AG04449 (cell line): ENCODE results near the gene NPY4R2.
"Not testable (repeated sequence)": the region's sequence is repeated elsewhere in the genome, so short reads cannot be mapped to it uniquely, and the experiment has no call there.

Experiments used
- CTCF ChIA-PET: fragments of 350-600 bp; formaldehyde crosslinking; extraction: SDS; loops from one replicate; lab custom pipeline; 2021; ENCODE audit warnings: antibody characterized with exemption; lab: Yijun Ruan, JAX
- POLR2A ChIA-PET: fragments of 400-600, 350-600 bp; formaldehyde crosslinking; extraction: SDS; loops from one replicate; lab custom pipeline; 2020; ENCODE audit warnings: antibody characterized with exemption, inconsistent platforms; lab: Yijun Ruan, JAX
- DNase-seq: peaks from one replicate; pipeline ENCODE4 v3.0.0-alpha.2; 2010; ENCODE audit warnings: low read depth, low spot score
- H3K4me3 ChIP-seq: 2 replicates; pipeline ENCODE4 v1.5.1; 2011; ENCODE audit warnings: low read depth, mild to moderate bottlenecking, control low read depth, low read length

Gene NPY4R2

GRCh38 chr10:47962785-47963184 lies 44.3 kb downstream of the NPY4R2 start:
- POLR2A ChIA-PET, DNase-seq, H3K4me3 ChIP-seq, CTCF ChIA-PET: not testable (repeated sequence)

- H3K4me3 ChIP-seq, POLR2A ChIA-PET, DNase-seq, CTCF ChIA-PET: not testable (repeated sequence)
Measured at GRCh38 chr10:47964280-47965063, 46.0 kb downstream of the NPY4R2 start.

GRCh38 chr10:47968988-47969387 lies 50.5 kb downstream of the NPY4R2 start:
- H3K4me3 ChIP-seq, CTCF ChIA-PET, DNase-seq, POLR2A ChIA-PET: not testable (repeated sequence)

- POLR2A ChIA-PET, DNase-seq, CTCF ChIA-PET, H3K4me3 ChIP-seq: not testable (repeated sequence)
Measured at GRCh38 chr10:47970047-47970446, 51.6 kb downstream of the NPY4R2 start.

GRCh38 chr10:47971598-47971997 lies 53.1 kb downstream of the NPY4R2 start:
- DNase-seq, H3K4me3 ChIP-seq, CTCF ChIA-PET, POLR2A ChIA-PET: not testable (repeated sequence)

GRCh38 chr10:47972077-47972476 lies 53.6 kb downstream of the NPY4R2 start:
- CTCF ChIA-PET, DNase-seq, POLR2A ChIA-PET, H3K4me3 ChIP-seq: not testable (repeated sequence)
